Measurements from ENCODE around the gene CHID1. TPM values are rescaled to one million over a fixed set of nuclear protein-coding genes. Genes with fewer than 3 reads are reported as not detected.

CHID1 gene
- total RNA-seq, 1 donor from 2014 or later, result 56.6 TPM

GRCh38 chr11:914204-914603 lies 3.6 kb upstream of the CHID1 start:
- Mint-ChIP-seq H3K4me1 (peaks cover 19% of the 10 kb centered on the region), H3K27ac (no peak overlapping the region), H3K4me3 (no peak overlapping the region), H3K36me3 (no peaks in the 10 kb centered on the region), H3K27me3 (ENCODE audit: insufficient read depth, low read depth) (peaks cover 6% of the 10 kb centered on the region), H3K9me3 (no peaks in the 10 kb centered on the region)
- peaks cover 5% of the 10 kb centered on the region for H4K20me1 ChIP-seq (ENCODE audit: low read depth)
- no peak overlapping the region for H2AFZ ChIP-seq (replicated peaks)
- no peaks in the 10 kb centered on the region for H3K27me3 ChIP-seq
- peaks cover 13% of the 10 kb centered on the region for H3K79me2 ChIP-seq (ENCODE audit: low read depth)
- H3K4me1 ChIP-seq, result peaks cover 14% of the 10 kb centered on the region
- TF ChIP-seq EZH2phosphoT487 (IDR thresholded peaks at IDR 0.05) (no peak), EZH2 (IDR thresholded peaks at IDR 0.05) (no peak), CTCF (IDR thresholded peaks at IDR 0.05) (no peak)
- DNase-seq (ENCODE audit: low spot score), result no peak
- no peak overlapping the region for H3K4me3 ChIP-seq
- H3K9me3 ChIP-seq (ENCODE audit: low read depth), result no peaks in the 10 kb centered on the region
- H3F3A ChIP-seq (ENCODE audit: low read depth), result peaks cover 11% of the 10 kb centered on the region
- H3K36me3 ChIP-seq, result no peaks in the 10 kb centered on the region
- H3K9ac ChIP-seq, result no peak overlapping the region
- H3K27ac ChIP-seq, result no peak overlapping the region
- H3K4me2 ChIP-seq, result no peak overlapping the region

DNA sequence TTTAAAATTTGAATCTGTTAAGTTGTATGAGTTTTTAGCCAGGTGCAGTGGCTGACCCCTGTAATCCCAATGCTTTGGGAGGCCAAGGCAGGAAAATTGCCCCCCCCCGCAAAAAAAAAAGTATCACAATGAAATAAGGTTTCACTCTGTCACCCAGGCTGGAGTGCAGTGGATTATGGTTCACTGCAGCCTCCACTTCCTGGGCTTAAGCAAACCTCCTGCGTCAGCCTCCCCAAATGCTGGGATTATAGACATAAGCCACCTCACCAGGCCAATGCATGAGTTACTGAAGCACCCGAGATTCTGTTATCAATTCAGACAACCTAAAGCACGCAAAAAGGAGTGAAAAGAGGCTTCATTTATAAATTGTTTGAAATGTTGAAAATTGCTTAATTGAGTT lies 2.4 kb upstream of the CHID1 start:
- no peak for DNase-seq (ENCODE audit: low spot score)
- Histone ChIP-seq H3K27me3 (no peaks in the 10 kb centered on the region), H3K27ac (no peak overlapping the region), H3F3A (ENCODE audit: low read depth) (peaks cover 11% of the 10 kb centered on the region), H3K9me3 (ENCODE audit: low read depth) (no peaks in the 10 kb centered on the region), H3K36me3 (no peaks in the 10 kb centered on the region), H3K4me2 (no peak overlapping the region), H3K4me3 (no peak overlapping the region), H3K79me2 (ENCODE audit: low read depth) (peaks cover 25% of the 10 kb centered on the region), H2AFZ (replicated peaks) (no peak overlapping the region), H3K4me1 (peaks cover 14% of the 10 kb centered on the region), H4K20me1 (ENCODE audit: low read depth) (peaks cover 11% of the 10 kb centered on the region), H3K9ac (no peak overlapping the region)
- H3K4me3 Mint-ChIP-seq, result no peak overlapping the region
- peaks cover 18% of the 10 kb centered on the region for H3K4me1 Mint-ChIP-seq
- H3K9me3 Mint-ChIP-seq, result no peaks in the 10 kb centered on the region
- H3K36me3 Mint-ChIP-seq, result no peaks in the 10 kb centered on the region
- TF ChIP-seq CTCF (IDR thresholded peaks at IDR 0.05) (no peak), EZH2phosphoT487 (IDR thresholded peaks at IDR 0.05) (no peak)
- H3K27ac Mint-ChIP-seq, result no peak overlapping the region
- H3K27me3 Mint-ChIP-seq (ENCODE audit: insufficient read depth, low read depth), result peaks cover 5% of the 10 kb centered on the region

DNA sequence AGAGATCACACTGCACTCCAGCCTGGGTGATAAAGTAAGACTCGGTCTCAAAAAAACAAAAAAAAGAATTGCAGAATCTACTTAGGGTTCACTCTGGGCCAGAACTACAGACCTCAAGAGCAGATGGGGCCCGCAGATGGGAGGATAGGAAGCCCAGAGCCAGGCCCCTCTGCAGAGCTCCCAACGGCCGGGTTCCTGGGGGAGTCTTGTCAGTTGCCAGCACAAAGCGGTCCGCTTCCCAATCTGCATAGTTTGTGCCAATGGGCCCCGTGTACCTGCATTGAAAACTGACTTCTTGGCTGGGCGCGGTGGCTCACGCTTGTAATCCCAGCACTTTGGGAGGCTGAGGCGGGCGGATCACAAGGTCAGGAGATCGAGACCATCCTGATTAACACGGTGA lies 1.7 kb upstream of the CHID1 start:
- Histone ChIP-seq H3K9ac (no peak overlapping the region), H3K27ac (no peak overlapping the region), H3K36me3 (no peaks in the 10 kb centered on the region), H3K9me3 (ENCODE audit: low read depth) (no peaks in the 10 kb centered on the region), H2AFZ (replicated peaks) (no peak overlapping the region), H4K20me1 (ENCODE audit: low read depth) (peaks cover 11% of the 10 kb centered on the region), H3K27me3 (no peaks in the 10 kb centered on the region), H3K79me2 (ENCODE audit: low read depth) (peaks cover 25% of the 10 kb centered on the region), H3K4me3 (no peak overlapping the region), H3F3A (ENCODE audit: low read depth) (peaks cover 11% of the 10 kb centered on the region), H3K4me2 (no peak overlapping the region), H3K4me1 (peaks cover 14% of the 10 kb centered on the region)
- Mint-ChIP-seq H3K4me1 (peaks cover 18% of the 10 kb centered on the region), H3K4me3 (peak overlapping the region; percentile 93), H3K27ac (no peak overlapping the region), H3K36me3 (no peaks in the 10 kb centered on the region), H3K9me3 (no peaks in the 10 kb centered on the region), H3K27me3 (ENCODE audit: insufficient read depth, low read depth) (peaks cover 2% of the 10 kb centered on the region)
- TF ChIP-seq EZH2phosphoT487 (IDR thresholded peaks at IDR 0.05), result no peak
- no peak for TF ChIP-seq EZH2 (IDR thresholded peaks at IDR 0.05)
- TF ChIP-seq CTCF (IDR thresholded peaks at IDR 0.05), result no peak
- DNase-seq (ENCODE audit: low spot score), result no peak
